LoVo (cell line): ENCODE measurements around the gene MRPL51.
A peak's percentile ranks its signal among the peaks of the same experiment; 100 is the strongest.
"Not testable (repeated sequence)": the region's sequence is repeated elsewhere in the genome, so short reads cannot be mapped to it uniquely, and the experiment has no call there.

Source experiments
- DNase-seq: peaks from one replicate; pipeline ENCODE4 v3.0.0-alpha.2; 2016; ENCODE audit warnings: low spot score

Gene MRPL51

DNA sequence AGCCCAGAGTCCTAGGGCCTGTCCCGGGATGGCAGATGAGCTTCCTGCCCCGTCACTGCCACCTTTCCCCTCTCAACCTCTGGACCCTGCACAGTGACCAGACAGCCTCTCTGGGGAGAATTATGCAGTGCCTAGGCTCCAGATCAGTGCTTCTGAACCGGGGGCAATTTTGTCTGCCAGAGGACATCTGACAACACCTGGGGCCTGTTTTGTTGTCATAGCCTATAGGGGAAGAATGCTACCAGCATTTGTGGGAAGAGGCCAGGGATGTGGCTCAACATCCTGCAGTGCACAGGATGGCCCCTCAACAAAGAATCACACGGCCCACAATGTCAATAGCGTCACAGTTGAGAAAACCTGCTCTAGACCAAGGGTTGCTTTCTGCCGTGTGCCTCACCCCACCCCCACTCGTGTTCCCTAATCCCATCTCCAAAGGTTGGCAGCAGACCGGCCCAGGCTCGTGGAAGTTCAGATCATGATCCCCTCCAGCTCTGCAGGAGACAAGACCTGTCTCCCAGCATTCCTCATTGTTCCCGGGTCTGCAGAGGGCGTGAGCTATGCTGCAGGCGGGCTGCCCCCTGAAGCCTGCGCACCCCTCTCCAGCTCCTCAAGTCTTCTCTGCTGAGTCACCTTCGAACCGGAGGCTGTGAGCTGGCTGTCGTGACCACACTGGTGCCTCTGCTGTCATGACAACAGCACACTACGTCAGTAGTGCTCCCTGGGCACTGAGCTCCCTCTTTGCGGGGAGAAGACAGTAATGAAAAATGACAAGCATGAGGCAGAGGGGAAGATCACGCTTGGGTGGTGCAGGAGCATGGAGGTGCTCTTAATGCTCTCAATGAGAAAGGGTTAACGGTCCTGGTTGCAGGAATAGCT is 39.2 kb upstream of the MRPL51 start:
- DNase-seq = peak; percentile 67

DNA sequence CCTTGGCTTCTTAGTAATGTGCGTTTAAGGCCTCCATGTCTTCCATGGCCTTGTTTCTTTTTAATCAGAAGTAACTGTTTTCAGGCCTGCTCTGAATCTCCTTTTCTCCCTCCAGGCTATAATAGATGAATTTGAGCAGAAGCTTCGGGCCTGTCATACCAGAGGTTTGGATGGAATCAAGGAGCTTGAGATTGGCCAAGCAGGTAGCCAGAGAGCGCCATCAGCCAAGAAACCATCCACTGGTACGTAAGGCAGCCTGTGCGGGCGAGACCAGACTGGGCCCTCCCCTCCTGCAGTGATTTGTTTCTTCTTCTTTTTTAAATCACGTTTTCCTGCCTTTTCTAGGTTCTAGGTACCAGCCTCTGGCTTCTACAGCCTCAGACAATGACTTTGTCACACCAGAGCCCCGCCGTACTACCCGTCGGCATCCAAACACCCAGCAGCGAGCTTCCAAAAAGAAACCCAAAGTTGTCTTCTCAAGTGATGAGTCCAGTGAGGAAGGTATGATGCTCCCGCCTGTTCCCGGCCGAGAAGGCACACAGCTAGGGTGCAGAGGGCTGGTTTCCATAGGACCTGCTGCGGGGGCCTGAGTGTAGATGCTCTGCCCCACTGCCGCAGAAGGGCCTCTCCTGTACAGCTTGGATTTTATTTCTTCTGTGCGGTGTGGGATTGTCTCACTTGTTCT is 37.7 kb upstream of the MRPL51 start:
- no peak for DNase-seq

DNA sequence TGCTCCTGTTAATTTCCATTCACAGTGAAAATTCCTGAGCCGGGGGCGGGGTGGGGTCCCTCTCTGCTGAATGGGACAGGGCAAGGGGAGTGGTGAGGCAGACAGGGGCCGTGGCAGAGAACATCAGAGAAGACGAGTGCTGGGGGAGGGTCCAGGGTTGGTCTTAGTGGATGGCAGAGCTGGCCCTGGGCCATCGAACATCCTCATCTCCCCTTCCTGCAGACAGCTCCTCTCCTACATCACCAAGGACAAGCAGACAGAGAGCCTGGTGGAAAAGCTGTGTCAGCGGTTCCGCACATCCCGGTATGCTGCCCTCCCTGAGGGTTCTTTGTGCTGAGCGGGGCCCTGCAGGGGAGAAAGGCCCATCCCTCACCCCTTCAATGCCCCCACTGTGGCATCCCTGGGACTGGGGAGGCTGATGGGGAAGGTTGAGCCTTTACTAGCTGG is 36.3 kb upstream of the MRPL51 start:
- DNase-seq = no peak

DNA sequence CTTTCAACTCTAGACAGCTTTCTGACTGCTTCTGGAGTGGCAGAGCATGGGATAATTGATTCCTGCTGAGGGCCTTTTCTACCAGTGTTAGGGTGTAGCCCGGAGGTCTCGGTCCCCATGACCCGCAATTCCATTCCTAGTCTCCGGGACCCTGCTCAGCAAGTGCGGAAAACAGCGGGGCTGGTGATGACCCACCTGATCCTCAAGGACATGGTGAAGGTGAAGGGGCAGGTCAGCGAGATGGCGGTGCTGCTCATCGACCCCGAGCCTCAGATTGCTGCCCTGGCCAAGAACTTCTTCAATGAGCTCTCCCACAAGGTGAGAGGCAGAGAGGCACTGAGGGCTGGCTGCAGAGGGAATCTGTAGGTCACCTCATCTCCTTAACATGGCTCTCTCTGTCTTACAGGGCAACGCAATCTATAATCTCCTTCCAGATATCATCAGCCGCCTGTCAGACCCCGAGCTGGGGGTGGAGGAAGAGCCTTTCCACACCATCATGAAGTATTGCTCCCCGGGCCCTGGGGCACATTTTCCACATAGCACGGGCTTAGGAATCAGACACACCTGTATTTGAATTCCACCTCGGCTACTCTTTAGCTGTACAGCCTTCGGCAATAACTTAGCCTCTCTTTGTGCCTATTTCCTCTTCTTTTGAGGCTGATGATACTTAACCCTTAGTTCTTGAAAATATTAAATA is 35.6 kb upstream of the MRPL51 start:
- DNase-seq = no peak

DNA sequence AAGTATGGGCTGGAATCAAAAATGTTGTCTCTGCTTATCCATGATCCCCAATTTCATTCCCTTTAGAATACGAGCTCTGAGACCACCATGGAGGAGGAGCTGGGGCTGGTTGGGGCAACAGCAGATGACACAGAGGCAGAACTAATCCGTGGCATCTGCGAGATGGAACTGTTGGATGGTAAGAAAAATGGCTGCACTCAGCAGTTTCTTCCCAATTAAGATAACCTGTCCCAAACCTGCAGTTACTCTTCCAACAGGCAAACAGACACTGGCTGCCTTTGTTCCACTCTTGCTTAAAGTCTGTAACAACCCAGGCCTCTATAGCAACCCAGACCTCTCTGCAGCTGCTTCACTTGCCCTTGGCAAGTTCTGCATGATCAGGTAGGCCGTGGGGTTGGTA is 34.6 kb upstream of the MRPL51 start:
- no peak for DNase-seq

DNA sequence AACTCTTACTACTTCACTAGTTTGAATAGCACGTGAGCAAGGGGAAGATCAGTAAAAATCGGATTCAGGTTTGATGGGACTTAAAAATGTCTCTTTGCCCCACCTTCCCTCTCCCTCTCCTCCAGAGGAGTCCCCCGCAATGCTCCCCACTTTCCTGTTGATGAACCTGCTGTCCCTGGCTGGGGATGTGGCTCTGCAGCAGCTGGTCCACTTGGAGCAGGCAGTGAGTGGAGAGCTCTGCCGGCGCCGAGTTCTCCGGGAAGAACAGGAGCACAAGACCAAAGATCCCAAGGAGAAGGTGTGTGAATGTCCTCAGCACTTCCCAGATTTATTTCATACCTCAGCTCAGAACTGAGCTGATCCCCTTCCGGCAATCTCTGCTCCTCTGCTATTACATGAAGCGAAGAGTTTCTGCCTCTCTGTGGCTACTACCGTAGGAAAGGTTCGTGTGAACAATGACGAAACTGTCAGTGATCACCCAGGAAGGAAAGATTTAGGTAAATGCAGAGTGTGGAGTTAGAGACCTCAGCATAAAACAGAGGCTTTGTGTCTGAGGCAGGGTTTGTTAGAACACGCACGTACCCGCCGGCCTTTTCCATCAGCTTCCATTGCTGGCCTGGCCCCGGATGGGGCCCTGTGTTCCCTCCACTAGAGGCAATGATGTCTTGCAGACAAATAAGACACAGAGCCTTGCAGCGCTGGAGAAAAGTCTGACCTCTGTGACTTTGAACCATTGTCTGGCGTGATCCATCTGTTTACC is 33.9 kb upstream of the MRPL51 start:
- DNase-seq = no peak

DNA sequence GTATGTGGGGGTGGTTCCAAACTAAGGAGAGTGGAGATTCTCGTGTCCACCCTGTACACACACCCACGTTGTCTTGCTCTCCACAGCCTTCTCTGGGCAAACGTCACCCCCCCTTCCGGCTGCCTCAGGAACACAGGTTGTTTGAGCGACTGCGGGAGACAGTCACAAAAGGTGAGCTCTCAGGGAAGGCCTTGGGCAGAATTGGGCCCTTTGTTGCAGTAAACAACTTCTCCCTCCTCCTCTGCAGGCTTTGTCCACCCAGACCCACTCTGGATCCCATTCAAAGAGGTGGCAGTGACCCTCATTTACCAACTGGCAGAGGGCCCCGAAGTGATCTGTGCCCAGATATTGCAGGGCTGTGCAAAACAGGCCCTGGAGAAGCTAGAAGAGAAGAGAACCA is 33.1 kb upstream of the MRPL51 start:
- DNase-seq = no peak

DNA sequence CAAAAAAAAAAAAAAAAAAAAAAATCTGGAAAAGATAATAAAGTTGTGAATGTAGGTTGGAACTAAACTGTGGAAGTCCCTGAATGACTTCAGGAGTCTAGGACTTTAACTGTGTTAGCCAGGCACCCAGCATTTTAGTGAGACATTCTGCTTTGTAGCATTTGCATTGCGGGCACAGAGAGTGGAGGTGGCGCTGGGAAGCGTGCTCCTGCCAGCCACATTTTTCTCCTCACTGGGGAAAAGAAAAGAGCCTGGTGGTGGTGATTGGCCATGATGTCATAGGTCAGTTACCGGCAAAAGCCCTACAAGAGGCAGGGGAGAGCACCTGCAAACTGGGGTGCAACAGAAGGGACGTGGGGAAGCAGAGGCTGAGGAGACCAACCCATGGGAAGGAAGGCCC is 31.6 kb upstream of the MRPL51 start:
- DNase-seq = no peak

DNA sequence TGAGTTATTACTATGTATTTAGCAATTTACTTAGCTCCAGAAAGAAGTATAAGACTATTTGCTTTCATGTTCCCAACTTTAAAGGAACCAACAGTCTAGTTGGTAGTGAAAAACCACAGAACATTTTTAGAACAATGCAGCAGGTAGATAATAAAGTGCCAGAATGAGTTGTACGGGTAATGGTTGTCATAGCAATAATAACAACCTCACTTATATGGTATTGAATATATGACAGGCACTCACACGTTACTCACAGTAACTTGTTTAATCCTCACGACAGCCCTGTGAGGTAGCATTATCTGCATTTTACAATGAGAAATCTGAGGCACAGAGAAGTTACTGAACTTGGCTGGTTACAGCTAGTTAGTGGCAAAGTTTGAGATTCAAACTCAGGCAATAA is 30.6 kb upstream of the MRPL51 start:
- no peak for DNase-seq

DNA sequence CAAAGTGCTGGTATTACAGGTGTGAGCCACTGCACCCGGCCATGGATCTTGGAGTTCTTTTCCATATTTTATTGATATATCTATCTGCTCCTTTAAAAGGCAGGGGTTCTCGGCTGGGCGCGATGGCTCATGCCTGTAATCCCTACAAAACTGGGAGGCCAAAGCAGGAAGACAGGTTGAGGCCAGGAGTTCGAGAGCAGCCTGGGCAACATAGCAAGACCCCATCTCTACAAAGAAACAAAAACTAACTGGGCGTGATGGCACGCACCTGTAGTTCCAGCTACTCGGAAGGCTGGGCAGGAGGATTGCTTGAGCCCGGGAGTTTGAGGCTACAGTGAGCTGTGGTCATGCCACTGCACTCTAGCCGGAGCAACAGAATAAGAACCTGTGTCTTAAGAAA is 29.1 kb upstream of the MRPL51 start:
- no peak for DNase-seq

DNA sequence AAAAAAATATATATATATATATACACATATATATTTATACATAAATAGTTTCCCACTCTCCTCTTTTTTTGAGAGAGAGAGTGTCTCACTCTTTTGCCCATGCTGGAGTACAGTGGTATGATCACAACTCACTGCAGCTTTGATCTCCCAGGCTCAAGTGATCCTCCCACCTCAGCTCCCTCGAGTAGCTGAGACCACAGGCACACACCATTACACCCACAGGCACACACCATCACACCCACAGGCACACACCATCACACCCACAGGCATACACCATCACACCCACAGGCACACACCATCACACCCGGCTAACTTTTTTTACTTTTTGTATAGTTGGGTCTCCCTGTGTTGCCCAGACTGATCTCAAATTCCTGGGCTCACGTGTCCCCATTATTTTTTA is 27.1 kb upstream of the MRPL51 start:
- DNase-seq = no peak

DNA sequence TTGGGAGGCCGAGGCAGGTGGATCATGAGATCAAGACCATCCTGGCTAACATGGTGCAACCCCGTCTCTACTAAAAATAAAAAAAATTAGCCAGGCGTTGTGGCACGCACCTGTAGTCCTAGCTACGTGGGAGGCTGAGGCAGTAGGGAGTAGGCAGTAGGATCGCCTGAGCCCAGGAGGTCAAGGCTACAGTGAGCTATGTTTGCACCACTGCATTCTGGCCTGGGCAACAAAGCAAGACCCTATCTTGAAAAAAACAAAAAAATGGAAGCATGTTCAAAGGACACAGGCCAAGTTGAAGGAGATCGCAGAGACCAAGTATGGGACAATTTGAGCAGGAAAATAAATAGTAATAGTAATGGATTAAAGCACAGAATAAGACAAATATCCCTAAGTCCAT is 15.0 kb upstream of the MRPL51 start:
- DNase-seq = no peak

DNA sequence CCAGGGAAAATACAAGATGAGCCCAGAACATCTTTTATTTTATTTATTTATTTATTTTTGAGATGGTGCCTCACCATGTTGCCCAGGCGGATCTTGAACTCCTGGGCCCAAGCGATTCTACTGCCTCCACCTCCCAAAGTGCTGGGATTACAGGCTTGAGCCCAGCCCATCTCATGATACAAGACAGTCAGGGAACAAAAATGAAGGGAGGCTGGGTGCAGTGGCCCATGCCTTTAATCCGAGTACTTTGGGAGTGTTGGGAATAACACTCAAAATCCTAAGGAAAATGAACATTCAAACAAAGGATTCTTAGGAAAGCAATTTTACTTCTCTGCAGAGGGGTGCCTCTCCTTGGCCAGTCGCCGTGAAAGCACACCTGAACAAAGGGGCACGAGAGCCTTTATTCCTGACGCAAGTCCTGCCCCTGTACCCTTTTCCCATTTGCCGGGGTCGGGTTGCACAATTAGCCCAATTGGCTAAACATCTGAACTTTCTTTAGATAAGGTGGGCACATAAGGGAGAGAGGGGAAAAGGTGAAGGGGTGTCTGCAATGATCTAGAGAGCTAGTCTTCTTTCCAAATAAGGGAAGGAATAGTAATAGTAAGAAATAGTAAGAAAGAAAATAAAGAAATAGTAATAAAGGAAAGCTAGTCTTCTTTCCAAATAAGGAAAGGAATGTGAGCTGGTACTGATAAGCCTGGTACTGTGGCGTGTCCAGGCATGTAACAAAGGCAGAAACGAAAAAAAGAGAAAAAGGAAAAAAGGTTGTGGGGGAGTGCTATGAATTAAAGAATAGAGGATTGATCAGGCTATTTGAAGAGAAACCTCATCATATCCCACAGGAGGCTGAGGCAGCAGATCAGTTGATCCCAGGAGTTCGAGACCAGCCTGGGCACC is 14.3 kb upstream of the MRPL51 start:
- DNase-seq = peak; percentile 18

DNA sequence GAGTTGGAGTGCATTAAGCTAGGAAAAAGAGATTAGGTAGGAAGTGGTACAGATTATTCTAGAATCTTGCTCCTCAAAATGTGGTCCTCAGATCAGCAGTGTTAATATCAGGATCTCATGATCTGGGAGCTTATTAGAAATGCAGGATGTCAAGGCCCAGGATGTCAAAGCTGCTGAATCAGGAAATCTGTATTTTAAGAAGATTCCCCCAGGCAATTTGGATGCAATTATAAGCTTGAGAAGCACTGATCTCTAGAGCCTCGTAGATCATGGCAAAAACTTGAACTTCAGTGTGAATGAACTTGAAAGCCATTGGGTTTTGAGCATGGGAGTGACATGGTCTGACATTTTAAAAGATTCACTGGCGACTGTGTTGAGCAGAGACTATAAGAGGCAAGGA is 7.4 kb upstream of the MRPL51 start:
- no peak for DNase-seq

DNA sequence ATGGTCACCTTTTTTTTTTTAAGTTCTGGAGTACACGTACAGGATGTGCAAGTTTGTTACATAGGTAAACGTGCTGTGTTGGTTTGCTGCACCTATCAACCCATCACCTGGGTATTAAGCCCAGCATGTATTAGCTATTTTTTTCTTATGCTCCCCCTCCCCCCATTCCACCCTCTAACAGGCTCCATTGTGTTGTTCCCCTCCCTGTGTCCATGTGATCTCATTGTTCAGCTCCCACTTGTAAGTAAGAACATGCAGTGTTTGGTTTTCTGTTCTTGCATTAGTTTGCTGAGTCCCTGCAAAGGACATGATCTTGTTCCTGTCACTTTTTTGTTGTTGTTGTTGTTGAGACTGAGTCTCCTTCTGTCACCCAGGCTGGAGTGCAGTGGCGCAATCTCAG is 4.2 kb upstream of the MRPL51 start:
- not testable (repeated sequence) for DNase-seq

DNA sequence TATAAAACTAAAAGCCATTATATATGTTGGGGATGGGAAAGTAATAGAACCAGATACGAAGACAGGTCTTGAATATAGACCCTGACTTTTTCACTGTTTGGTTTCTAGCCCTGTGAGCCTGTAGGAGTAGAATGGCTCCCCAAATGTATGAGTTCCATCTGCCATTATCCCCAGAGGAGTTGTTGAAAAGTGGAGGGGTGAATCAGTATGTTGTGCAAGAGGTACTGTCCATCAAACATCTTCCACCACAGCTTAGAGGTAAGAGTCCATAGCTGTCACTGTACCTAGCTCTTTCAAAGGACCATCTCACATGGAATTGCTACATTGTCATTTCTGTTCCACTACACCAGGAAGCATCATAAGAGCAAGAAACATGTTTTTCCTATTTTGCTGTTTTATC is 1.9 kb upstream of the MRPL51 start:
- DNase-seq = no peak

DNA sequence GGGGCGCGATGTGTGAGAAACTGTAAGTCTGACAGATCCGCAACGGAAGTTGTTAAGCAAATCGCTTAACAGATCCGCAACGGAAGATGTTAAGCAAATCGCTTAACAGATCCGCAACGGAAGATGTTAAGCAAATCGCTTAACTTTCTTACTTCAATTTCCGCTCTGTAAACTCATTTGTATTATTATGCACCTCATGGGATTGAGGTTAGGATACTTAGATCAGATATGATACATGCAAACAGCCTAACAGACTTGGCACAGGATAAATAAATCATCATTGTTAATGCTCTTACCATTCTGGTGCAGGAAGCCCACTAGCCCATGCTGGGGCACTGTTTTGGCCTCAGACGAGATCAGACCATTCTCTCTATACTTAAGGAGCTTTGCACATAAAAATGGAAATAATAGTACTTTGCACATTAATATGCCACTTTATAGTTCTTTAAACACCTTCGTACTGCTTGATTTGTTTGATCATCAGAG is 1.2 kb upstream of the MRPL51 start:
- no peak for DNase-seq

DNA sequence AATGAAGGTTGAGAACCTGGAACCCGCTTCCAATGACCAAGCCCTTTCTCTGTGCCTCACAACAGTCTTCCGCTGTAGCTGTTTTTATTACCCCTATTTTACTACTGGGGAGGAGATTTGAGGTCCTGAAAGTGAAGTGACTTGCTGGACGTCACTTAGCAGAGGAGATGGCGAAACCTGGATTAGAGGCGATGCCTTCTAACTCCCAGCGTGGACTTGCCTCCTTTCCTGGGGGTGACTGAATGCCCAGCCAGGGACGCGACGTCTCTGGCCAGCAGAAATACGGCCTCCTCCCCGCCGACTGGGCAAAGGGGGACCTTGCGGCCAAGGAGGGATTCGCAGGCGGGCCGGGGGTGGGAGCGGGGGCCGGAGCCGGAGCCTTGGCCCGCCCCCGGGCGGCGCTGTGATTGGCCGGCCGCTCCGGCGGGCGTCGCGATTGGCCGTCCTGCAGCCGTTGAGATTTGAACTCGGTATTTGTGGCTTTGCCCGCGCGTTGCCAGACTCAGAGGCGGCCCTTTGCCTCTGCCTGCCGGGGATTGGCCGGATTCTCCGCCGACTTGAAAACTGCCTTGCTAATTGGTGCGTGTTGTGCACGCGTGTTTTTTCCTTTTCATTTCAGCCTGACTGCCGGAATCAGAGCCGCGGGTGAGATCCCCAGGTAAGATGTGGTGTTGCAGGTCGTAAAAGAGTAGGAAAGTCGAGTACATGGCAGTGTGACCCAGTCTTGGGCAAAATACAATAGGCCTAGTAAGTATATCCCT is 615 bp upstream of the MRPL51 start, which contains the start of gene NCAPD2:
Gene NCAPD2 (plus strand): TSS at position 606 of the 761 bp plus-strand sequence. CDS start 997 bp downstream, outside the sequence.
- peak; percentile 99 for DNase-seq

DNA sequence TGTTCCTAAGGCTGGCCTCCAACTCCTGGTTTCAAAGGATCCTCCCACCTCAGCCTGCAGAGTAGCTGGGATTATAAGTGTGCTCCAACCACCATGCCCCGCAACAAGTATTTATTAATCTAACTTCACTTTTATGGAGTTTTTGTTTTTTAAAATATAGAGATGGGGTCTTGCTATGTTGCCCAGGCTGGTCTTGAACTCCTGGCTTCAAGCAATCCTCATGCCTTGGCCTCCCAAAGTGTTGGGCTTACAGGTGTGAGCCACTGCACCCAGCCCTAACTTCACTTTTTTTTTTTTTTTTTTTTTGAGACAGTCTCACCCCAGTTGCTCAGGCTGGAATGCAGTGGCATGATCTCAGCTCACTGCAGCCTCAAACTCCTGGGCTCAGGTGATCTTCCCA is 2.4 kb downstream of the MRPL51 start:
- not testable (repeated sequence) for DNase-seq

DNA sequence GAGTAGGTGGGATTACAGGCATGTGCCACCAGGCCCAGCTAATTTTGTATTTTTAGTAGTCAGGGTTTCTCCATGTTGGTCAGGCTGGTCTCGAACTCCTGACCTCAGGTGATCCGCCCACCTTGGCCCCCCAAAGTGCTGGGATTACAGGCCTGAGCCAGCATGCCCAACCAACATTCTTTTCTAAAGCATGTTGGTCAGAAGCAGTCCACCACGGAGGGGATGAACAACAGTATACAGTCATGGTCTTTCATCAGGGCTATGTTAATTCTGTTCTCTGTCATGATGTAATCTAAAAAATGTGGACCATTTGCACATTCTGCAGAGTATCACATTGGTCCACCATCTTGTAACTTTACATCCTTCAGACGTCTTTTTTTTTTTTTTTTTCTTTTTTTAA is 3.6 kb downstream of the MRPL51 start:
- DNase-seq = no peak
